A549 (cell line): Measurements from ENCODE around the gene EXOC4. TPM values are rescaled to one million over a fixed set of nuclear protein-coding genes. Genes with fewer than 3 reads are reported as not detected.
A peak's percentile ranks its signal among the peaks of the same experiment; 100 is the strongest.

ENCODE experiments used
- ATAC-seq, 2 experiments: fragments of 200-7000 bp in 1 of 2; fragments of >200 bp in 1 of 2; cut with Nextera tagmentation in 1 of 2; cut with Tn5 transposase in 1 of 2; 3 replicates each; pipeline versions ENCODE4 v1.8.0 to v1.9.1; 2018 to 2020; ENCODE audit warnings: mild to moderate bottlenecking in 1 of 2, moderate library complexity in 1 of 2
- CTCF ChIA-PET: fragments of 300-600 bp; sonication (Branson Sonifier 250); formaldehyde crosslinking; extraction: SDS; loops from one replicate; lab custom pipeline; 2021; ENCODE audit warnings: antibody characterized with exemption, inconsistent platforms; lab: Yijun Ruan, JAX
- POLR2A ChIA-PET: fragments of 350-600 bp; formaldehyde crosslinking; extraction: SDS; loops from one replicate; lab custom pipeline; 2021; ENCODE audit warnings: antibody characterized with exemption, inconsistent platforms; lab: Yijun Ruan, JAX
- DNase-seq, 2 experiments: peaks; one replicate each; pipeline versions ENCODE4 v3.0.0 to v3.0.0-alpha.2; 2011 to 2016; ENCODE audit warnings: low read depth in 1 of 2, low spot score in 1 of 2
- FAIRE-seq: peaks from 2 replicates; lab custom pipeline; 2011; peaks lifted over from hg19 to GRCh38; lab: Jason Lieb, UNC
- H3K27ac ChIP-seq, 2 experiments: fragments of >200 bp; sonication (Bioruptor Twin); formaldehyde crosslinking; 3 replicates each; pipeline ENCODE4 v1.5.1; 2016 to 2017
- H3K4me1 ChIP-seq: fragments of >200 bp; sonication (Bioruptor Twin); formaldehyde crosslinking; 3 replicates; pipeline ENCODE4 v1.6.1; 2016
- H3K4me2 ChIP-seq: fragments of >200 bp; sonication (Bioruptor Twin); formaldehyde crosslinking; 3 replicates; pipeline ENCODE4 v1.6.1; 2016
- H3K4me3 ChIP-seq: fragments of >200 bp; sonication (Bioruptor Twin); formaldehyde crosslinking; 3 replicates; pipeline ENCODE4 v1.5.1; 2016
- H3K9me3 ChIP-seq: fragments of >200 bp; sonication (Bioruptor Twin); formaldehyde crosslinking; 3 replicates; pipeline ENCODE4 v1.6.1; 2016
- CBX8 ChIP-seq: fragments of 200-600 bp; sonication (generic); IDR thresholded peaks from 2 replicates; pipeline ENCODE4 v1.6.1; 2016
- CTCF ChIP-seq: fragments of >200 bp; sonication (Bioruptor Twin); formaldehyde crosslinking; IDR thresholded peaks from 3 replicates; pipeline ENCODE4 v1.5.1; 2016
- EHMT2 ChIP-seq: fragments of 200-600 bp; sonication (generic); IDR thresholded peaks from 2 replicates; pipeline ENCODE4 v1.6.1; 2016; ENCODE audit warnings: antibody characterized with exemption, low read depth, mild to moderate bottlenecking, moderate library complexity
- ELK1 ChIP-seq: fragments of 150-350 bp; IDR thresholded peaks from 2 replicates; pipeline ENCODE4 v1.6.1; 2014; ENCODE audit warnings: low read depth, mild to moderate bottlenecking, low read length
- EP300 ChIP-seq, 2 experiments: fragments of >200 bp; sonication (Bioruptor Twin); formaldehyde crosslinking; IDR thresholded peaks; 2 replicates in 1 of 2; 3 replicates in 1 of 2; pipeline ENCODE4 v1.6.1; 2016 to 2017
- FOSL2 ChIP-seq, 2 experiments: fragments of 450-650 bp in 1 of 2; fragments of >200 bp in 1 of 2; sonication (Bioruptor Twin) in 1 of 2; formaldehyde crosslinking; IDR thresholded peaks; 2 replicates each; pipeline versions ENCODE4 v1.5.0 to v1.6.1; 2016 to 2020; ENCODE audit warnings: mild to moderate bottlenecking in 1 of 2, moderate library complexity in 1 of 2
- FOXS1 ChIP-seq: fragments of 250-450 bp; sonication (Bioruptor Pico); IDR thresholded peaks from 2 replicates; pipeline ENCODE4 v1.5.0; 2020; ENCODE audit warnings: mild to moderate bottlenecking, moderate library complexity
- HES2 ChIP-seq: fragments of >200 bp; sonication (Bioruptor Twin); formaldehyde crosslinking; IDR thresholded peaks from 2 replicates; pipeline ENCODE4 v1.6.1; 2016
- HMGXB4 ChIP-seq: fragments of 250-450 bp; sonication (Bioruptor Pico); IDR thresholded peaks from 2 replicates; pipeline ENCODE4 v1.5.0; 2021; ENCODE audit warnings: mild to moderate bottlenecking, moderate library complexity, borderline replicate concordance
- HOXB5 ChIP-seq: fragments of 250-450 bp; sonication (Bioruptor Pico); IDR thresholded peaks from 2 replicates; pipeline ENCODE4 v1.5.0; 2020; ENCODE audit warnings: mild to moderate bottlenecking, moderate library complexity
- KDM5A ChIP-seq: fragments of 200-600 bp; sonication (generic); IDR thresholded peaks from 2 replicates; pipeline ENCODE4 v1.6.1; 2016; ENCODE audit warnings: antibody characterized with exemption, mild to moderate bottlenecking
- MAFK ChIP-seq: fragments of 450-650 bp; IDR thresholded peaks from 2 replicates; pipeline ENCODE4 v1.6.1; 2014; ENCODE audit not compliant: partially characterized antibody
- MAZ ChIP-seq: fragments of 150-350 bp; IDR thresholded peaks from 2 replicates; pipeline ENCODE4 v1.6.1; 2014; ENCODE audit warnings: antibody characterized with exemption, low read depth, low read length, borderline replicate concordance
- MYC ChIP-seq: IDR thresholded peaks from 2 replicates; pipeline ENCODE4 v1.6.1; 2012; ENCODE audit warnings: mild to moderate bottlenecking, inconsistent platforms, low read length, improper control_type of control experiment, borderline replicate concordance
- NFE2L2 ChIP-seq: fragments of 150-350 bp; conservative IDR thresholded peaks from 2 replicates; pipeline ENCODE4 v1.6.1; 2014; ENCODE audit warnings: low read length
- NR3C1 ChIP-seq: fragments of >200 bp; sonication (Bioruptor Twin); formaldehyde crosslinking; IDR thresholded peaks from 3 replicates; pipeline ENCODE4 v1.6.1; 2017
- PBX3 ChIP-seq: IDR thresholded peaks from 2 replicates; pipeline ENCODE4 v1.6.1; 2012
- RFX5 ChIP-seq: fragments of 450-650 bp; IDR thresholded peaks from 2 replicates; pipeline ENCODE4 v1.7.1; 2014; ENCODE audit warnings: antibody characterized with exemption, mild to moderate bottlenecking, moderate library complexity
- TFCP2L1 ChIP-seq: fragments of 250-450 bp; sonication (Bioruptor Pico); IDR thresholded peaks from 2 replicates; pipeline ENCODE4 v1.5.0; 2021; ENCODE audit warnings: mild to moderate bottlenecking
- ZFP36 ChIP-seq: fragments of 450-650 bp; IDR thresholded peaks from 2 replicates; pipeline ENCODE4 v1.6.1; 2014; ENCODE audit warnings: borderline replicate concordance; ENCODE audit not compliant: partially characterized antibody
- ZNF302 ChIP-seq: fragments of 250-450 bp; sonication (Bioruptor Pico); IDR thresholded peaks from 2 replicates; pipeline ENCODE4 v1.9.0; 2021; ENCODE audit warnings: inconsistent platforms, mild to moderate bottlenecking, moderate library complexity
- WGBS: methylation state at CpG from one replicate; pipeline ENCODE4 v1.1.6; 2017; ENCODE audit errors: missing lambda C conversion rate; 5-methylcytosine and 5-hydroxymethylcytosine counted together
- polyA plus RNA-seq, 4 experiments: library from polyadenylated mRNA; depleted of rRNA in 3 of 4; stranded (reverse); fragments of >200 nt; fragmentation: RNase III in 1 of 4; extraction: RNeasy Plus Mini Kit Qiagen cat#74134 plus additional on column Dnase treatment in 1 of 4; gene quantifications; 2 replicates in 3 of 4; 3 replicates in 1 of 4; pipeline ENCODE4 v1.2.3, GENCODE V29; 2011 to 2017

EXOC4 gene
- polyA plus RNA-seq, 2 of the 4 experiments (the other 2 are of a cell fraction) = 33.4 to 73.1 TPM

- CTCF ChIA-PET = interaction anchor here (0.9 to 2.7 kb wide), 2 partner anchors 9 to 36 kb away, joined by 4 to 9 read pairs; no protein-coding TSS in a partner anchor
- no peaks in the 10 kb centered on the region for H3K9me3 ChIP-seq
- FAIRE-seq (no peak), DNase-seq (no peak), ATAC-seq (no peak)
- TF ChIP-seq HOXB5 (CRISPR knock-in tag) (no peak), MAFK (peak; percentile 98)
- H3K4me1 ChIP-seq = no peaks in the 10 kb centered on the region
- POLR2A ChIA-PET = no interaction called here
- H3K4me3 ChIP-seq = no peak overlapping the region
- no peak overlapping the region for H3K4me2 ChIP-seq
- H3K27ac ChIP-seq = no peak overlapping the region
- WGBS = 88% methylated on average over 2 of the region's 2 CpGs
Measured at GRCh38 chr7:134040988-134041387, 788.1 kb downstream of the EXOC4 start.

GRCh38 chr7:134041477-134041876, 788.6 kb downstream of the EXOC4 start:
- H3K9me3 ChIP-seq = no peaks in the 10 kb centered on the region
- FAIRE-seq = no peak
- H3K27ac ChIP-seq = no peak overlapping the region
- POLR2A ChIA-PET = no interaction called here
- no peaks in the 10 kb centered on the region for H3K4me1 ChIP-seq
- no peak overlapping the region for H3K4me3 ChIP-seq
- TF ChIP-seq KDM5A (no peak), NR3C1 (no peak), ZNF302 (CRISPR knock-in tag) (no peak), ELK1 (no peak)
- TF ChIP-seq, all 56 proteins: peak for 0
- ATAC-seq (no peak), DNase-seq (no peak)
- CTCF ChIA-PET = interaction anchor here (2.7 kb wide), 1 partner anchor 10 kb away, joined by 9 read pairs; no protein-coding TSS in a partner anchor
- no peak overlapping the region for H3K4me2 ChIP-seq

GRCh38 chr7:134042307-134042706, 789.4 kb downstream of the EXOC4 start:
- ChIA-PET CTCF (interaction anchor here (0.7 to 2.7 kb wide), 3 partner anchors 10 to 378 kb away, joined by 3 to 9 read pairs (median 5); no protein-coding TSS in a partner anchor), POLR2A (no interaction called here)
- H3K27ac ChIP-seq = no peak overlapping the region
- no peak for FAIRE-seq
- H3K4me3 ChIP-seq = no peak overlapping the region
- no peaks in the 10 kb centered on the region for H3K9me3 ChIP-seq
- ATAC-seq = no peak
- DNase-seq = no peak
- TF ChIP-seq EP300 (IDR thresholded peaks at IDR 0.05) = no peak
- no peak for TF ChIP-seq EHMT2
- TF ChIP-seq ZNF302 (CRISPR knock-in tag) = no peak
- TF ChIP-seq RFX5 = no peak
- no peak for TF ChIP-seq ZFP36
- TF ChIP-seq HES2 = no peak
- H3K4me2 ChIP-seq = no peak overlapping the region
- H3K4me1 ChIP-seq = no peaks in the 10 kb centered on the region
- WGBS = 67% methylated on average over 4 of the region's 4 CpGs

GRCh38 chr7:134044682-134045081, 791.8 kb downstream of the EXOC4 start:
- ATAC-seq = no peak
- no peak for FAIRE-seq
- Histone ChIP-seq H3K27ac (no peak overlapping the region), H3K4me1 (no peaks in the 10 kb centered on the region), H3K4me3 (no peak overlapping the region), H3K4me2 (no peak overlapping the region), H3K9me3 (no peaks in the 10 kb centered on the region)
- ChIA-PET POLR2A (no interaction called here), CTCF (interaction anchor here (0.6 kb wide), 1 partner anchor 376 kb away, joined by 3 read pairs; no protein-coding TSS in a partner anchor)
- WGBS = 51% methylated on average over 2 of the region's 2 CpGs
- TF ChIP-seq EHMT2 (no peak), MAFK (peak; percentile 78)
- DNase-seq = no peak

GRCh38 chr7:134045716-134046115, 792.8 kb downstream of the EXOC4 start:
- FAIRE-seq = no peak
- ChIA-PET POLR2A (no interaction called here), CTCF (interaction anchor here (0.7 to 1.3 kb wide), 3 partner anchors 15 to 384 kb away, joined by 3 read pairs; no protein-coding TSS in a partner anchor)
- H3K9me3 ChIP-seq = no peaks in the 10 kb centered on the region
- H3K27ac ChIP-seq = no peak overlapping the region
- 87% methylated on average over 4 of the region's 4 CpGs for WGBS
- H3K4me3 ChIP-seq = no peak overlapping the region
- DNase-seq = no peak
- no peak for ATAC-seq
- no peaks in the 10 kb centered on the region for H3K4me1 ChIP-seq
- H3K4me2 ChIP-seq = no peak overlapping the region
- TF ChIP-seq NFE2L2 (no peak), TFCP2L1 (CRISPR knock-in tag) (no peak), MYC (no peak), FOXS1 (CRISPR knock-in tag) (no peak), EP300 (IDR thresholded peaks at IDR 0.05) (no peak), ZNF302 (CRISPR knock-in tag) (no peak), MAZ (no peak), HMGXB4 (CRISPR knock-in tag) (no peak), CTCF (no peak), FOSL2 (IDR thresholded peaks at IDR 0.05) (no peak), FOSL2 (CRISPR knock-in tag; IDR thresholded peaks at IDR 0.05) (no peak), CBX8 (no peak), PBX3 (no peak), NR3C1 (no peak)
